ENCODE data around the gene CLEC4M.
"Not testable (repeated sequence)": the region's sequence is repeated elsewhere in the genome, so short reads cannot be mapped to it uniquely, and the experiment has no call there.

CLEC4M gene

GRCh38 chr19:7742575-7742974, 20.5 kb upstream of the CLEC4M start:
- FAIRE-seq: no peak

- no peak for FAIRE-seq
Observed at GRCh38 chr19:7742991-7743390, 20.1 kb upstream of the CLEC4M start.

- no peak for FAIRE-seq
Observed at GRCh38 chr19:7743425-7743841, 19.6 kb upstream of the CLEC4M start.

- no peak for FAIRE-seq
Observed at GRCh38 chr19:7744199-7744786, 18.8 kb upstream of the CLEC4M start.

GRCh38 chr19:7744871-7745650, 18.0 kb upstream of the CLEC4M start:
- FAIRE-seq: no peak

GRCh38 chr19:7746306-7746705, 16.7 kb upstream of the CLEC4M start:
- FAIRE-seq: not testable (repeated sequence)

GRCh38 chr19:7746903-7747884, 15.8 kb upstream of the CLEC4M start, which contains the start of gene CD209:
Gene CD209, minus strand, starts transcription at chr19:7747534. Its CDS starts 23 bp downstream, at chr19:7747511.
- no peak for FAIRE-seq

- FAIRE-seq: no peak
Observed at GRCh38 chr19:7748171-7748570, 14.9 kb upstream of the CLEC4M start.

- no peak for FAIRE-seq
Observed at GRCh38 chr19:7748756-7749155, 14.3 kb upstream of the CLEC4M start.

GRCh38 chr19:7751157-7751783, 11.8 kb upstream of the CLEC4M start:
- no peak for FAIRE-seq

- FAIRE-seq: no peak
Observed at GRCh38 chr19:7756258-7756657, 6.8 kb upstream of the CLEC4M start.

- FAIRE-seq: no peak
Observed at GRCh38 chr19:7757358-7757757, 5.7 kb upstream of the CLEC4M start.

- FAIRE-seq: no peak
Observed at GRCh38 chr19:7759156-7759555, 3.9 kb upstream of the CLEC4M start.

GRCh38 chr19:7763696-7764095, 653 bp downstream of the CLEC4M start:
- no peak for FAIRE-seq

GRCh38 chr19:7764157-7764556, 1.1 kb downstream of the CLEC4M start:
- FAIRE-seq: not testable (repeated sequence)

GRCh38 chr19:7765043-7765442, 2.0 kb downstream of the CLEC4M start:
- FAIRE-seq: not testable (repeated sequence)

- no peak for FAIRE-seq
Observed at GRCh38 chr19:7766535-7766934, 3.5 kb downstream of the CLEC4M start.

- no peak for FAIRE-seq
Observed at GRCh38 chr19:7767487-7767886, 4.4 kb downstream of the CLEC4M start.

- no peak for FAIRE-seq
Observed at GRCh38 chr19:7769171-7769570, 6.1 kb downstream of the CLEC4M start.

GRCh38 chr19:7771072-7771471, 8.0 kb downstream of the CLEC4M start:
- FAIRE-seq: no peak

- FAIRE-seq: no peak
Observed at GRCh38 chr19:7772752-7773291, 9.8 kb downstream of the CLEC4M start.

GRCh38 chr19:7773841-7774240, 10.8 kb downstream of the CLEC4M start:
- no peak for FAIRE-seq

Data from colon (tissue), 2 donors.